WERI-Rb-1 (cell line): ENCODE results near the gene TNXB.

Source experiments
- DNase-seq: peaks from one replicate; pipeline ENCODE4 v3.0.0-alpha.2; 2020
- H3K27ac ChIP-seq: fragments of 250-450 bp; sonication (Bioruptor Pico); 2 replicates; pipeline ENCODE4 v1.5.1; 2020; ENCODE audit warnings: mild to moderate bottlenecking, moderate library complexity
- H3K27me3 ChIP-seq: fragments of 250-450 bp; sonication (Bioruptor Pico); 2 replicates; pipeline ENCODE4 v1.5.1; 2021; ENCODE audit warnings: mild to moderate bottlenecking, low read depth, moderate library complexity; ENCODE audit not compliant: insufficient read depth, severe bottlenecking
- H3K36me3 ChIP-seq: fragments of 250-450 bp; sonication (Bioruptor Pico); 2 replicates; pipeline ENCODE4 v1.5.1; 2020; ENCODE audit warnings: mild to moderate bottlenecking, moderate library complexity
- H3K4me3 ChIP-seq: 2 replicates; pipeline ENCODE4 v1.5.1; 2011; ENCODE audit warnings: low read depth, mild to moderate bottlenecking, control low read depth, low read length
- H3K9me3 ChIP-seq: fragments of 250-450 bp; sonication (Bioruptor Pico); 2 replicates; pipeline ENCODE4 v1.5.1; 2021; ENCODE audit warnings: mild to moderate bottlenecking, moderate library complexity; ENCODE audit not compliant: severe bottlenecking
- CTCF ChIP-seq: IDR thresholded peaks from 2 replicates; pipeline ENCODE4 v1.5.1; 2011; ENCODE audit warnings: low read depth, mild to moderate bottlenecking, control low read depth, inconsistent platforms, low read length

TNXB gene

GRCh38 chr6:32074996-32075532 is 34.1 kb downstream of the TNXB start:
- peak; percentile 48 for DNase-seq
- H3K9me3 ChIP-seq: no peaks in the 10 kb centered on the region
- no peaks in the 10 kb centered on the region for H3K27me3 ChIP-seq
- no peak for TF ChIP-seq CTCF
- no peaks in the 10 kb centered on the region for H3K36me3 ChIP-seq
- no peak overlapping the region for H3K4me3 ChIP-seq
- H3K27ac ChIP-seq: no peak overlapping the region

- H3K36me3 ChIP-seq: no peaks in the 10 kb centered on the region
- no peak overlapping the region for H3K4me3 ChIP-seq
- no peak overlapping the region for H3K27ac ChIP-seq
- no peaks in the 10 kb centered on the region for H3K27me3 ChIP-seq
- DNase-seq: no peak
- no peaks in the 10 kb centered on the region for H3K9me3 ChIP-seq
- no peak for TF ChIP-seq CTCF
Observed at GRCh38 chr6:32073613-32074012, 35.5 kb downstream of the TNXB start.

GRCh38 chr6:32073101-32073500 is 36.0 kb downstream of the TNXB start:
- TF ChIP-seq CTCF: no peak
- DNase-seq: no peak
- H3K27me3 ChIP-seq: no peaks in the 10 kb centered on the region

GRCh38 chr6:32070814-32071543 is 38.2 kb downstream of the TNXB start:
- H3K27ac ChIP-seq: no peak overlapping the region

More at GRCh38 chr6:32073101-32073500, 36.0 kb downstream of the TNXB start:
- Histone ChIP-seq H3K4me3 (no peak overlapping the region), H3K9me3 (no peaks in the 10 kb centered on the region), H3K27ac (no peak overlapping the region), H3K36me3 (no peaks in the 10 kb centered on the region)

GRCh38 chr6:32069878-32070515 is 39.1 kb downstream of the TNXB start:
- TF ChIP-seq CTCF: no peak
- Histone ChIP-seq H3K4me3 (no peak overlapping the region), H3K27ac (no peak overlapping the region), H3K36me3 (no peaks in the 10 kb centered on the region), H3K27me3 (no peaks in the 10 kb centered on the region), H3K9me3 (no peaks in the 10 kb centered on the region)
- DNase-seq: no peak

More at GRCh38 chr6:32070814-32071543, 38.2 kb downstream of the TNXB start:
- no peak for TF ChIP-seq CTCF
- Histone ChIP-seq H3K27me3 (no peaks in the 10 kb centered on the region), H3K4me3 (no peak overlapping the region), H3K9me3 (no peaks in the 10 kb centered on the region), H3K36me3 (no peaks in the 10 kb centered on the region)
- no peak for DNase-seq
